ENCODE data around the gene PALM3.
A peak's percentile ranks its signal among the peaks of the same experiment; 100 is the strongest.

PALM3 gene

DNA sequence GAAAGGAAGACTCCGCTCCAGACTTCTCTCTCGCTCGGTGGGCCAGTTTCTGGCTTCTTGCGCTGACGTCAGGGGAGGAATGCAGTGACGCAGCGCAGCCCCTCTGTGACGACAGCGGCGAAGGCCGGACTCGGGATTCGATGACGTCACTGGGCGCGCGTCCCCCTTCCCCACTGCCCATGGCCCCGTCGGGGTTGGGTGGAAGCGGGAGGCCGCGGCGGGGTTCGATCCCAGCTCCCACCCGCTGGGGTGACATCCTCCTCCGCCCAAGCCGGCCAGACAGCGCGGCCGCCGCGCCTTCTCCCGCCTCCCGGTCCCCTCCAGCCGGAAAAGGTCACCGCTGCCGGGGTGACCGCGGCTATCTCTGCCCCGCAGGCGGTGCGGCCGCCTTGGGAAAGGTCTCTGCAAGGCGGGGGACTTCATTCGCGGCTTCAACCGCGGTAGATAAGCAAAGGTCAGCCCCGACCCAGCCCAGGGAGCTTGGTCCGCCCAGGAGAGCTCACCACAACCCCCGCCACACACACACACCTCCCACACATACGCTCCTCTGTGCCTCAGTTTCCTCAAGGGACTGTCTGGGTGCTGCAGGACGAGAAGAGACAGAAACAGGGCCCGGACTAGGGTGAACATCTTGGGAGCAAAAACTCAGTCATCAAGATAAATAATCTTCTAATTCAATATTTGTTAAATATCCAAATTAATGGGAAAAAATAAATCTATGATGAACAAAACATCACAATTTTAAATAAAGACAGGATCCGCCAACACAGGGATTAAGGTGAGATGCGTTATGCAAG, 54.9 kb downstream of the PALM3 start:
- DNase-seq (ENCODE audit: low read depth), result no peak
- TF ChIP-seq, protein P1, sequence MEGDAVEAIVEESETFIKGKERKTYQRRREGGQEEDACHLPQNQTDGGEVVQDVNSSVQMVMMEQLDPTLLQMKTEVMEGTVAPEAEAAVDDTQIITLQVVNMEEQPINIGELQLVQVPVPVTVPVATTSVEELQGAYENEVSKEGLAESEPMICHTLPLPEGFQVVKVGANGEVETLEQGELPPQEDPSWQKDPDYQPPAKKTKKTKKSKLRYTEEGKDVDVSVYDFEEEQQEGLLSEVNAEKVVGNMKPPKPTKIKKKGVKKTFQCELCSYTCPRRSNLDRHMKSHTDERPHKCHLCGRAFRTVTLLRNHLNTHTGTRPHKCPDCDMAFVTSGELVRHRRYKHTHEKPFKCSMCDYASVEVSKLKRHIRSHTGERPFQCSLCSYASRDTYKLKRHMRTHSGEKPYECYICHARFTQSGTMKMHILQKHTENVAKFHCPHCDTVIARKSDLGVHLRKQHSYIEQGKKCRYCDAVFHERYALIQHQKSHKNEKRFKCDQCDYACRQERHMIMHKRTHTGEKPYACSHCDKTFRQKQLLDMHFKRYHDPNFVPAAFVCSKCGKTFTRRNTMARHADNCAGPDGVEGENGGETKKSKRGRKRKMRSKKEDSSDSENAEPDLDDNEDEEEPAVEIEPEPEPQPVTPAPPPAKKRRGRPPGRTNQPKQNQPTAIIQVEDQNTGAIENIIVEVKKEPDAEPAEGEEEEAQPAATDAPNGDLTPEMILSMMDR (IDR thresholded peaks at IDR 0.05; ENCODE audit: low read depth, low read length, missing control alignments), result no peak

DNA sequence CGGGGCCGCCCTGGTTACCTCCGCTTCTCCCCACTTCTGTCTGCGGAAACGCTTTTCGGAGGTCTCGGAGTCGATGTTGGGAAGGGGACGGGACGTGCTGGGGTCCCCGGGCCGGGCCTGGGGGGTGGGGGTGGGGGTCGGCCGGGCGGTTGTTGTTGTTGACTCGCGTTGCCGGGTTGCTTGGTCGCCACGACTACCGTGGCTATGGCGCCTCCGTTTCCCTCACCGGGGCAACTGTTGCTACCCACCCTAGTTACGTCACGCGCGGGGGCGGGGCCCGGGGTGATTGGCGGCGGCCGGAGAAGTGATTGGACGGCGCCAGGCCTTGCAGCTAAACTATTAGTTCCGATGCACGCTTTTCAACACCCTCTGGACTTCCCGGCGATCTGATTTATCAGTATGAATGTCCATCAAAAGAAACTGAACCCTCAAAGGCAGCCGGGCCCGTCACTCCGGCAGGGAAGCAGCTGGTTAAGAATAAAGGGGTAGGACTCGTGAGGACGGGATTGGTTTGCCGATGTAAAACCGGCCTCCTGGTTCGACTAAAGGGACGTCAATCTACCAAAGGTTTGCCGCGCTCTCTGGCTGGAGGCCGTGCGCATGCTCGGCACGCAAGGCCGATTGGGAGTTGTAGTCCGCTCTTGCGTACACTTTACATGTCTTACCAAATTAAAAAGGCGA, 55.7 kb downstream of the PALM3 start, which contains the start of gene RFX1:
TSS of gene RFX1 (minus strand) at position 236 of the 681 bp plus-strand sequence. CDS start 12,477 bp downstream, outside the sequence.
- TF ChIP-seq, protein P1 (IDR thresholded peaks at IDR 0.05; ENCODE audit: low read depth, low read length, missing control alignments), result no peak
- DNase-seq (ENCODE audit: low read depth), result peak; percentile 100
- peak within 1 kb of the TSS; percentile 64 for H3K4me3 ChIP-seq (ENCODE audit: low read depth, low read length)
- in situ Hi-C loops (cut with HindIII; ENCODE audit: low sequenced_read_pairs), result no loop called here

More for the DNA sequence above, 54.9 kb downstream of the PALM3 start:
- in situ Hi-C loops (cut with HindIII; ENCODE audit: low sequenced_read_pairs), result no loop called here
- peak overlapping the region; percentile 64 for H3K4me3 ChIP-seq (ENCODE audit: low read depth, low read length)

DNA sequence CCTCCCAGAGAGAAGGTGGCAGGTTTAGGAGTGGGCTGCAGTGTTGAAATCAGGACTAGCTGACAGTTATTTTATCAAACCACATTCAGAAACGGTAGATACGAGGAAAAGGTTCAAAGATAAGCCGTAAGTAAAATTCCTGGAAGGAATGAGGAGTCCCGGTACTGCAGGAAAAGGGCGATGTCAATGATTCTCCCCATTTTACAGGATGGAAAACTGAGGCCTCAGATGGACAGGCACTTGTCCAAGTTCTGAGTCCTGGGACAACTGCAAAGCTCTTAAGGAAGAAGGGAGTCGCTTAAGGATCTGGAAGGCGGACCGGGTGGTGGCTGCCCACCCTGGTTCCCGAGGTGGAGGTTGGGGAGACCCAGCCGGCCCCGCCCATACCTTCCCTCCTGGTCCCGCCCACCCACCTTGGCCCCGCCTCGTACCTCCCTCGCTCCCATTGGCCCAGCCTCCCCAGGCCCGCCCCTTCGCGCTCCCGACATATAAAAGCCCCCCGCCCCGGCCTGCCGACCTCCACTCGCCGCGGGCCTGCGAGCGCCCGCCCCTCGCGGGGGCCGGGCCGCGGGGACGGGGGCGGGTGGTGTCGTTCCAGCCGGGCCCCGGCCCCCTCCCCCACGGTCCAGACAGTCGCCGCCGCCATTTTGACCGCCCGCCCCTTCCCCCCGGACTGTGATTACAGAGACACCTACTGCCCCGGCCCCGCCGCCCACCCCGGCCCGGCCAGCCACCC, 56.4 kb downstream of the PALM3 start:
- TF ChIP-seq, protein P1 (IDR thresholded peaks at IDR 0.05; ENCODE audit: low read depth, low read length, missing control alignments), result no peak
- in situ Hi-C loops (cut with HindIII; ENCODE audit: low sequenced_read_pairs), result no loop called here
- DNase-seq (ENCODE audit: low read depth), result peak; percentile 63
- H3K4me3 ChIP-seq (ENCODE audit: low read depth, low read length), result peak overlapping the region; percentile 64

DNA sequence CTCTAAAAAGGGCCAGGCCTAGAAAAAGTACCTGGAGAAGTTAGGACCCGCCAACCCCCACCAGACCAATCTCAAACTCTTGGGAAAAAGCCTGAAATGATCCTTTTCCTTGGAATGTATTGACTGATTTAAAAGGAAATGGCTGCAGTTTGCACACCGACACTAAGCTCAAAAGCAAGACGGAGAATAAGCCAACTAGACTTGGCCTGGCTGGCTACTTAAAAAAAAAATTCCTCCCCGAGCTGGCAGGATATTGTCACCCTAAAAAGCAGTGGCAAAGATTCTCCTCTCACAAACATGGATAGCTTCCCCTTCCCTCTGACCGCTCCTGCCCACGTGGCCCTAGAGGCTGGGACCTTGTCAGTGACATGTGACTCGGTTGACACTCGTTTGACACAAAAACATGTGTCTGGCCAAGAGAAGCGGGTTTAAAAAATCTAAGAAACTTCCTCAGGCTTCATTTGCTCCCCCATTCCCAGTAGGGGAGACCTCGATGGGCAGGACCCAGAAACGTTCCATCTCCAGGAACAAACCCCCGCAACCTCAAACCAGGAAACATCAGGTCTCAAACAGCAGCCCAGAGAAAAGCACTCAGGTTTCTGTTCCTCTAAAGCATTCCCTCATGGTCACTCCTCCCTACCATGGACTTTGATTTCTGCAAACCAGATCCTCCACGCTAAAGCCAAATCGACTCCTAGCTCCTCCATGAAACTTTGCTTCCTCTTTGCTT, 57.1 kb downstream of the PALM3 start:
- TF ChIP-seq, protein P1 (IDR thresholded peaks at IDR 0.05; ENCODE audit: low read depth, low read length, missing control alignments), result no peak
- no peak for DNase-seq (ENCODE audit: low read depth)
- H3K4me3 ChIP-seq (ENCODE audit: low read depth, low read length), result no peak overlapping the region
- in situ Hi-C loops (cut with HindIII; ENCODE audit: low sequenced_read_pairs), result no loop called here
